ENCODE data around the gene DCPS. TPM values are rescaled to one million over a fixed set of nuclear protein-coding genes. Genes with fewer than 3 reads are reported as not detected.
"Not testable (repeated sequence)": the region's sequence is repeated elsewhere in the genome, so short reads cannot be mapped to it uniquely, and the experiment has no call there.

Gene DCPS
- total RNA-seq, 1 experiment from 2014 or later: 27.8 TPM

GRCh38 chr11:126288237-126288636 is 15.6 kb upstream of the DCPS start:
- no peak for DNase-seq (ENCODE audit: low read depth)

- no peak for DNase-seq (ENCODE audit: low read depth)
Measured at GRCh38 chr11:126290887-126291286, 13.0 kb upstream of the DCPS start.

GRCh38 chr11:126293726-126294125 is 10.1 kb upstream of the DCPS start:
- no peak for DNase-seq (ENCODE audit: low read depth)

GRCh38 chr11:126297004-126297403 is 6.9 kb upstream of the DCPS start:
- no peak for DNase-seq (ENCODE audit: low read depth)

- no peak for DNase-seq (ENCODE audit: low read depth)
Measured at GRCh38 chr11:126304457-126305075, 706 bp downstream of the DCPS start.

GRCh38 chr11:126305699-126306098 is 1.8 kb downstream of the DCPS start:
- no peak for DNase-seq (ENCODE audit: low read depth)

GRCh38 chr11:126307706-126308105 is 3.8 kb downstream of the DCPS start:
- peak; percentile 46 for DNase-seq (ENCODE audit: low read depth)

GRCh38 chr11:126308271-126308671 is 4.4 kb downstream of the DCPS start:
- peak; percentile 44 for DNase-seq (ENCODE audit: low read depth)

GRCh38 chr11:126308771-126309170 is 4.9 kb downstream of the DCPS start:
- not testable (repeated sequence) for DNase-seq (ENCODE audit: low read depth)

- DNase-seq (ENCODE audit: low read depth): peak; percentile 78
Measured at GRCh38 chr11:126310200-126310991, 6.5 kb downstream of the DCPS start.

GRCh38 chr11:126310992-126311310 is 7.1 kb downstream of the DCPS start:
- no peak for DNase-seq (ENCODE audit: low read depth)

- DNase-seq (ENCODE audit: low read depth): no peak
Measured at GRCh38 chr11:126311401-126312291, 7.8 kb downstream of the DCPS start.

- no peak for DNase-seq (ENCODE audit: low read depth)
Measured at GRCh38 chr11:126312961-126313360, 9.1 kb downstream of the DCPS start.

- DNase-seq (ENCODE audit: low read depth): no peak
Measured at GRCh38 chr11:126313826-126314225, 10.0 kb downstream of the DCPS start.

GRCh38 chr11:126317432-126317755 is 13.5 kb downstream of the DCPS start:
- DNase-seq (ENCODE audit: low read depth): peak; percentile 64

- DNase-seq (ENCODE audit: low read depth): peak; percentile 90
Measured at GRCh38 chr11:126317756-126318573, 14.1 kb downstream of the DCPS start.

GRCh38 chr11:126318574-126319373 is 14.9 kb downstream of the DCPS start:
- peak; percentile 86 for DNase-seq (ENCODE audit: low read depth)

GRCh38 chr11:126319374-126319740 is 15.5 kb downstream of the DCPS start:
- no peak for DNase-seq (ENCODE audit: low read depth)

GRCh38 chr11:126322996-126323395 is 19.1 kb downstream of the DCPS start:
- no peak for DNase-seq (ENCODE audit: low read depth)

GRCh38 chr11:126327281-126328000 is 23.6 kb downstream of the DCPS start:
- no peak for DNase-seq (ENCODE audit: low read depth)
